Measurements from ENCODE around the gene DCLRE1C. TPM values are rescaled to one million over a fixed set of nuclear protein-coding genes. Genes with fewer than 3 reads are reported as not detected.

The DCLRE1C gene
- total and polyA plus RNA-seq, 9 of the 15 experiments (the other 6 are each of a cell fraction or from before 2014, with no cell fraction given) = 8.8 to 22.2 (median 13.9) TPM

GRCh38 chr10:14959221-14960057 lies 5.5 kb upstream of the DCLRE1C start, which contains the start of gene MEIG1:
Gene MEIG1, plus strand, starts transcription at chr10:14959388. Its CDS starts 7,081 bp downstream, at chr10:14966469.
- Histone ChIP-seq H3K79me2 (ENCODE audit: control insufficient read depth, insufficient read depth, low read length) (peaks cover 8% of the 10 kb centered on the region; the same call in 2 of the 3 replicates), H3K9me1 (ENCODE audit: control insufficient read depth, insufficient read depth, low read length) (no peaks in the 10 kb centered on the region), H3K9ac (ENCODE audit: insufficient read depth in 1 of 2, low read depth in 2 of 2, low read length in 2 of 2) (peak within 1 kb of the TSS; percentile 87 to 93), H3K27ac (ENCODE audit: extremely low read depth, low read depth, low read length) (peak within 1 kb of the TSS; percentile 84), H2AFZ (ENCODE audit: low read depth, low read length) (peak within 1 kb of the TSS; percentile 100), H3K27me3 (ENCODE audit: control insufficient read depth in 2 of 2, insufficient read depth in 2 of 2, low read length in 2 of 2) (no peaks in the 10 kb centered on the region), H3K4me2 (ENCODE audit: insufficient read depth, low read length) (peak within 1 kb of the TSS; percentile 94), H4K20me1 (replicated peaks; ENCODE audit: control insufficient read depth, insufficient read depth, low read length) (no peaks in the 10 kb centered on the region), H3K4me3 (peak within 1 kb of the TSS; percentile 77), H3K9me3 (replicated peaks; ENCODE audit: control insufficient read depth, insufficient read depth, low read depth, low read length) (no peaks in the 10 kb centered on the region), H3K4me1 (replicated peaks in 1 of 2; ENCODE audit: control insufficient read depth in 2 of 2, insufficient read depth in 2 of 2, low read length in 2 of 2) (peaks cover 8 to 15% of the 10 kb centered on the region in 2 experiments), H3K36me3 (ENCODE audit: control insufficient read depth, insufficient read depth, low read length) (no peaks in the 10 kb centered on the region)
- intact Hi-C loops (cut with micrococcal nuclease) (no loop called here), in situ Hi-C loops (cut with MboI) (loop anchor here (10.0 kb wide), 1 partner anchor 455 kb away; no protein-coding TSS in a partner anchor)
- CTCF ChIA-PET (ENCODE audit: low intra/inter-chr PET ratio) = interaction anchor here (0.6 kb wide), 1 partner anchor 422 kb away, joined by 4 read pairs; no protein-coding TSS in a partner anchor
- peak; percentile 94 for FAIRE-seq
- ATAC-seq = peak; percentile 97
- POLR2A ChIA-PET = interaction anchor here (0.6 to 1.0 kb wide), 4 partner anchors 10 to 90 kb away, joined by 3 to 4 read pairs (median 3); no protein-coding TSS in a partner anchor
- BruUV-seq (replicated peaks) = no TSS peak
- 1% methylated on average over 44 of the region's 60 CpGs for WGBS (ENCODE audit: insufficient coverage, low coverage, missing lambda C conversion rate)
- DNase-seq (ENCODE audit: extremely low read depth in 1 of 4, low spot score in 3 of 4) = peak; percentile 91 to 98 (median 98)
- TF ChIP-seq HNRNPK (IDR thresholded peaks at IDR 0.05; ENCODE audit: low read depth, low read length, poor library complexity, severe bottlenecking) = no peak
- TF ChIP-seq HLTF (IDR thresholded peaks at IDR 0.05) = no peak
- TF ChIP-seq RBM14 (IDR thresholded peaks at IDR 0.05; ENCODE audit: borderline replicate concordance, insufficient read depth, low read depth, low read length) = no peak
- no peak for TF ChIP-seq ZBTB1 (CRISPR knock-in tag; IDR thresholded peaks at IDR 0.05; ENCODE audit: borderline replicate concordance, low read depth)
- no peak for TF ChIP-seq THRAP3 (IDR thresholded peaks at IDR 0.05; ENCODE audit: borderline replicate concordance)
- no peak for TF ChIP-seq ZNF586 (CRISPR knock-in tag; conservative IDR thresholded peaks at IDR 0.05)
- TF ChIP-seq BRD4 (IDR thresholded peaks at IDR 0.05) = peak; percentile 74; the same call in 1 of the 2 replicates
- TF ChIP-seq, protein P1, sequence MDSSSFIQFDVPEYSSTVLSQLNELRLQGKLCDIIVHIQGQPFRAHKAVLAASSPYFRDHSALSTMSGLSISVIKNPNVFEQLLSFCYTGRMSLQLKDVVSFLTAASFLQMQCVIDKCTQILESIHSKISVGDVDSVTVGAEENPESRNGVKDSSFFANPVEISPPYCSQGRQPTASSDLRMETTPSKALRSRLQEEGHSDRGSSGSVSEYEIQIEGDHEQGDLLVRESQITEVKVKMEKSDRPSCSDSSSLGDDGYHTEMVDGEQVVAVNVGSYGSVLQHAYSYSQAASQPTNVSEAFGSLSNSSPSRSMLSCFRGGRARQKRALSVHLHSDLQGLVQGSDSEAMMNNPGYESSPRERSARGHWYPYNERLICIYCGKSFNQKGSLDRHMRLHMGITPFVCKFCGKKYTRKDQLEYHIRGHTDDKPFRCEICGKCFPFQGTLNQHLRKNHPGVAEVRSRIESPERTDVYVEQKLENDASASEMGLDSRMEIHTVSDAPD (CRISPR knock-in tag; IDR thresholded peaks at IDR 0.05) = no peak
- no peak for TF ChIP-seq DDX20 (tag; IDR thresholded peaks at IDR 0.05; ENCODE audit: low read depth)
- no peak for TF ChIP-seq ZNF778 (CRISPR knock-in tag; IDR thresholded peaks at IDR 0.05)
- TF ChIP-seq CTBP1 (IDR thresholded peaks at IDR 0.05; ENCODE audit: borderline replicate concordance) = peak; percentile 83
- no peak for TF ChIP-seq ZNF347 (CRISPR knock-in tag; IDR thresholded peaks at IDR 0.05; ENCODE audit: low read depth)
- peak; percentile 83 for TF ChIP-seq ZFX (CRISPR knock-in tag; IDR thresholded peaks at IDR 0.05)
- TF ChIP-seq ZKSCAN3 (CRISPR knock-in tag; IDR thresholded peaks at IDR 0.05) = no peak
- no peak for TF ChIP-seq KDM2B (CRISPR knock-in tag; IDR thresholded peaks at IDR 0.05)
- no peak; the same call in 1 of the 2 replicates for TF ChIP-seq ELF2 (CRISPR knock-in tag; IDR thresholded peaks at IDR 0.05)
- TF ChIP-seq MYBL2 (IDR thresholded peaks at IDR 0.05; ENCODE audit: low read depth) = no peak
- no peak for TF ChIP-seq MYBL2 (CRISPR knock-in tag; IDR thresholded peaks at IDR 0.05; ENCODE audit: borderline replicate concordance)
- TF ChIP-seq SMARCA4 (IDR thresholded peaks at IDR 0.05) = no peak
- TF ChIP-seq, protein P2, sequence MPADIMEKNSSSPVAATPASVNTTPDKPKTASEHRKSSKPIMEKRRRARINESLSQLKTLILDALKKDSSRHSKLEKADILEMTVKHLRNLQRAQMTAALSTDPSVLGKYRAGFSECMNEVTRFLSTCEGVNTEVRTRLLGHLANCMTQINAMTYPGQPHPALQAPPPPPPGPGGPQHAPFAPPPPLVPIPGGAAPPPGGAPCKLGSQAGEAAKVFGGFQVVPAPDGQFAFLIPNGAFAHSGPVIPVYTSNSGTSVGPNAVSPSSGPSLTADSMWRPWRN (IDR thresholded peaks at IDR 0.05; ENCODE audit: low read depth) = no peak
- TF ChIP-seq NFE2L1 (tag; IDR thresholded peaks at IDR 0.05; ENCODE audit: borderline replicate concordance, low read depth) = no peak
- TF ChIP-seq ESRRA (IDR thresholded peaks at IDR 0.05; ENCODE audit: borderline replicate concordance, low read depth) = peak; percentile 58; the same call in 1 of the 2 replicates
